Panc1 (cell line): ENCODE measurements around the gene SRD5A2.

Experiments used
- POLR2AphosphoS5 ChIP-seq: IDR thresholded peaks from 2 replicates; pipeline ENCODE4 v1.6.1; 2012; ENCODE audit warnings: mild to moderate bottlenecking, low read depth, low read length, moderate library complexity
- SIN3A ChIP-seq: IDR thresholded peaks from 2 replicates; pipeline ENCODE4 v1.6.1; 2012; ENCODE audit warnings: low read depth, mild to moderate bottlenecking, low read length, moderate library complexity, borderline replicate concordance; ENCODE audit not compliant: insufficient read depth
- TF ChIP-seq, protein P1 (sequence below): fragments of 450-650 bp; IDR thresholded peaks from 2 replicates; pipeline ENCODE4 v1.5.1; 2017; ENCODE audit warnings: mild to moderate bottlenecking

DNA sequence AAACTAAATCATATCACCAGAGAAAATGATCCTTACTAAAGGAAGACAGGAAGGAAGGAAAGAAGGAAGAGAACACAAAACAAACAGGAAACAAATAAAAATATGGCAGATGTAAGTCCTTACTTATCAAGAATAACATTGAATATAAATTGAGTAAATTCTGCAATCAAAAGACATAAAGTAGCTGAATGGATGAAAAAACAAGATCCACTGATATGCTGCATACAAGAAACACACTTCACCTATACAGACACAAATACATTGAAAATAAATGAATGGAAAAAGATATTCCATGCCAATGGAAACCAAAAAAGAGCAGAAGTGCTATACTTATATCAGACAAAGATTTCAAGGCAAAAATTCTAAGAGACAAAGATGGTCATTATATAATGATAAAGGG is 18.0 kb upstream of the SRD5A2 start:
- TF ChIP-seq, protein P1, sequence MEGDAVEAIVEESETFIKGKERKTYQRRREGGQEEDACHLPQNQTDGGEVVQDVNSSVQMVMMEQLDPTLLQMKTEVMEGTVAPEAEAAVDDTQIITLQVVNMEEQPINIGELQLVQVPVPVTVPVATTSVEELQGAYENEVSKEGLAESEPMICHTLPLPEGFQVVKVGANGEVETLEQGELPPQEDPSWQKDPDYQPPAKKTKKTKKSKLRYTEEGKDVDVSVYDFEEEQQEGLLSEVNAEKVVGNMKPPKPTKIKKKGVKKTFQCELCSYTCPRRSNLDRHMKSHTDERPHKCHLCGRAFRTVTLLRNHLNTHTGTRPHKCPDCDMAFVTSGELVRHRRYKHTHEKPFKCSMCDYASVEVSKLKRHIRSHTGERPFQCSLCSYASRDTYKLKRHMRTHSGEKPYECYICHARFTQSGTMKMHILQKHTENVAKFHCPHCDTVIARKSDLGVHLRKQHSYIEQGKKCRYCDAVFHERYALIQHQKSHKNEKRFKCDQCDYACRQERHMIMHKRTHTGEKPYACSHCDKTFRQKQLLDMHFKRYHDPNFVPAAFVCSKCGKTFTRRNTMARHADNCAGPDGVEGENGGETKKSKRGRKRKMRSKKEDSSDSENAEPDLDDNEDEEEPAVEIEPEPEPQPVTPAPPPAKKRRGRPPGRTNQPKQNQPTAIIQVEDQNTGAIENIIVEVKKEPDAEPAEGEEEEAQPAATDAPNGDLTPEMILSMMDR, result no peak
- no peak for TF ChIP-seq POLR2AphosphoS5
- no peak for TF ChIP-seq SIN3A
